CD8-positive, alpha-beta memory T cell (primary cell): ENCODE results near the gene SFRP5. TPM values are rescaled to one million over a fixed set of nuclear protein-coding genes. Genes with fewer than 3 reads are reported as not detected.

ENCODE experiments used
- CTCF ChIA-PET: fragments of 350-600 bp; sonication (Branson Sonifier 250); formaldehyde crosslinking; loops from one replicate; lab custom pipeline; 2021; ENCODE audit warnings: antibody characterized with exemption; lab: Charles Lee
- POLR2A ChIA-PET: fragments of 350-600 bp; sonication (Branson Sonifier 250); formaldehyde crosslinking; loops from one replicate; lab custom pipeline; 2021; ENCODE audit warnings: antibody characterized with exemption; lab: Charles Lee
- DNase-seq, 5 donors: peaks; one replicate each; pipeline versions ENCODE4 v3.0.0 to v3.0.0-alpha.2; 2020 to 2022; ENCODE audit warnings: mixed read lengths in 1 of 5
- H3K27ac ChIP-seq: one replicate; pipeline ENCODE4 v1.7.0; 2013; ENCODE audit warnings: low read depth, mild to moderate bottlenecking, low read length, moderate library complexity
- H3K27me3 ChIP-seq: 2 replicates; pipeline ENCODE4 v1.7.0; 2013; ENCODE audit warnings: low read length, mild to moderate bottlenecking; ENCODE audit not compliant: insufficient read depth, poor library complexity, severe bottlenecking
- H3K36me3 ChIP-seq: 2 replicates; pipeline ENCODE4 v1.7.0; 2013; ENCODE audit warnings: mild to moderate bottlenecking, low read length, moderate library complexity; ENCODE audit not compliant: insufficient read depth
- H3K4me1 ChIP-seq: 2 replicates; pipeline ENCODE4 v1.7.0; 2013; ENCODE audit warnings: mild to moderate bottlenecking, low read length, moderate library complexity; ENCODE audit not compliant: insufficient read depth
- H3K4me3 ChIP-seq: 2 replicates; pipeline ENCODE4 v1.7.0; 2013; ENCODE audit warnings: mild to moderate bottlenecking, low read length
- H3K9me3 ChIP-seq: 2 replicates; pipeline ENCODE4 v1.7.0; 2013; ENCODE audit warnings: mild to moderate bottlenecking, low read length
- H3K27ac Mint-ChIP-seq, 8 donors: one replicate each; pipeline ENCODE4 v1.8.0; 2020 to 2021; ENCODE audit warnings: mixed read lengths in 8 of 8, mild to moderate bottlenecking in 6 of 8, inconsistent platforms in 3 of 8, moderate library complexity in 3 of 8
- H3K27me3 Mint-ChIP-seq, 2 donors: one replicate each; pipeline ENCODE4 v1.8.0; 2020 to 2021; ENCODE audit warnings: mixed read lengths in 2 of 2, mild to moderate bottlenecking in 1 of 2, moderate library complexity in 1 of 2
- H3K36me3 Mint-ChIP-seq, 3 donors: one replicate each; pipeline ENCODE4 v1.8.0; 2020 to 2021; ENCODE audit warnings: mixed read lengths in 3 of 3, inconsistent platforms in 1 of 3, mild to moderate bottlenecking in 1 of 3
- H3K4me1 Mint-ChIP-seq, 3 donors: one replicate each; pipeline ENCODE4 v1.8.0; 2020 to 2021; ENCODE audit warnings: mixed read lengths in 3 of 3, inconsistent platforms in 1 of 3, mild to moderate bottlenecking in 1 of 3
- H3K4me3 Mint-ChIP-seq, 7 donors: one replicate each; pipeline ENCODE4 v1.8.0; 2020 to 2021; ENCODE audit warnings: mixed read lengths in 7 of 7, mild to moderate bottlenecking in 6 of 7, moderate library complexity in 4 of 7, inconsistent platforms in 2 of 7
- H3K9me3 Mint-ChIP-seq, 5 donors: one replicate each; pipeline ENCODE4 v1.8.0; 2020 to 2022; ENCODE audit warnings: mixed read lengths in 5 of 5, mild to moderate bottlenecking in 3 of 5, moderate library complexity in 2 of 5, inconsistent platforms in 1 of 5
- polyA plus RNA-seq: library from polyadenylated mRNA; unstranded; fragments of 300-500 nt; fragmentation: Illumina TruSeq; gene quantifications from one replicate; pipeline ENCODE4 v1.2.3, GENCODE V29; 2021
- total RNA-seq, 2 experiments: library from RNA; stranded (reverse); gene quantifications; one replicate each; pipeline ENCODE4 v1.2.3, GENCODE V29; 2021

Gene SFRP5
- total and polyA plus RNA-seq, 3 experiments from 2014 or later: 0.54 TPM; not detected in 2

DNA sequence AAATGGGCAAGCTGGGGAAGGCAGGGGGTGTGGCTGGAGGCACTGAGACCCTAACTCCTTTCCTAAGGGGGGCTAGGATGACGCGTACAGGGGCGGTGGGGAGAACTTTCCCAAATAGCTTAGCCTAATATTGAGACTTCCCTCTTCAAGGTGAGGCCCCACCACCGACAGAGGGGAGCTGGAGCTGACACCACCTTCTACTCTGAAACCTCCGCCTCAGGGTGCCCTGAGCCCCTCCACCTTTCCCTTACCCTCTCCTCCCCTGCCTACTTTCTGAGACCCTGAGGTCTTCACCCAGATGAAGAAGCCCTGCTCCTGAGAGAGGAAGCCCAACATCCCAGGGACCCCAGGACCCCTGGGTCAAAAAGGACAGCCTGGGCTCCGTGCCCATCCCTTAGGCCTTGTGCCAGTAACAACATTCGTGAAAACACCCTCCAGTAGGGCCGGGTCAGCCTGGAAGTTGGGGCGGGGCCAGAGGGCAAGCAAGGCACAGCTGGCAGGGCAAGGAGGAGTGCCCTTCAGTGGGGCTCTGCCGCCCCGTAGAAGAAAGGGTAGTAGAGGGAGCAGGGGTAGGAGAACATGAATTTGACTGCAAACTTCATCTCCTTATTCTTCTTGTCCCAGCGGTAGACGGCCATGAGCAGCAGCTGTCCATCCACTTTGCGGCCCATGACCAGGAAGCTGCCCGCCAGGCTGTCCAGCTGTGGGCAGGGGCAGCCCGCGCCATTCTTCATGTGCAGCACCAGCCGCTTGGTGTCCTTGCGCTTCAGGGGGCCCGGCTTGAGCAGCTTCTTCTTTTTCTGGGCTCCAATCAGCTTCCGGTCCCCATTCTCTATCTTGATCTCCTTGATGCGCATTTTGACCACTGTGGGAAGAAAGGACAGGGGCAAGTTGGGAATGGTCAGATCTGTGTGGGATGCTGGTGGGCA lies 4.5 kb downstream of the SFRP5 start:
- no peaks in the 10 kb centered on the region for H3K4me1 ChIP-seq

GRCh38 chr10:97766106-97766810 lies 5.5 kb downstream of the SFRP5 start:
- DNase-seq: peak in 1 of 5 donors; percentile 16
- Histone ChIP-seq H3K27ac (no peak overlapping the region), H3K27me3 (peaks cover 9% of the 10 kb centered on the region), H3K9me3 (no peaks in the 10 kb centered on the region), H3K36me3 (no peaks in the 10 kb centered on the region), H3K4me3 (no peak overlapping the region), H3K4me1 (no peaks in the 10 kb centered on the region)
- peaks cover 4 to 16% (median 8%) of the 10 kb centered on the region in 3 donors for H3K4me1 Mint-ChIP-seq
- H3K4me3 Mint-ChIP-seq: no peak overlapping the region
- H3K27me3 Mint-ChIP-seq: peaks cover 27 to 31% of the 10 kb centered on the region in 2 donors
- CTCF ChIA-PET: interaction anchor here (1.3 kb wide), 1 partner anchor 26 kb away, joined by 5 read pairs; no protein-coding TSS in a partner anchor
- no peak overlapping the region for H3K27ac Mint-ChIP-seq
- POLR2A ChIA-PET: no interaction called here
- peaks cover 0 to 18% (median 6%) of the 10 kb centered on the region in 3 donors for H3K36me3 Mint-ChIP-seq
- no peaks in the 10 kb centered on the region for H3K9me3 Mint-ChIP-seq

More for the DNA sequence above, 4.5 kb downstream of the SFRP5 start:
- peak in 1 of 5 donors; percentile 9 for DNase-seq
- no peaks in the 10 kb centered on the region for H3K36me3 ChIP-seq
- ChIA-PET POLR2A (no interaction called here), CTCF (interaction anchor here (0.9 kb wide), 1 partner anchor 102 kb away, joined by 3 read pairs; no protein-coding TSS in a partner anchor)
- no peak overlapping the region for H3K27ac ChIP-seq
- peaks cover 0 to 2% (median 0%) of the 10 kb centered on the region in 5 donors for H3K9me3 Mint-ChIP-seq
- H3K4me1 Mint-ChIP-seq: peaks cover 6 to 22% (median 12%) of the 10 kb centered on the region in 3 donors
- H3K36me3 Mint-ChIP-seq: peaks cover 0 to 9% (median 4%) of the 10 kb centered on the region in 3 donors
- H3K4me3 Mint-ChIP-seq: no peak overlapping the region
- H3K27me3 ChIP-seq: peaks cover 11% of the 10 kb centered on the region
- H3K27me3 Mint-ChIP-seq: peaks cover 32 to 37% of the 10 kb centered on the region in 2 donors
- H3K27ac Mint-ChIP-seq: peak overlapping the region in 1 of 8 donors; percentile 8
- H3K9me3 ChIP-seq: no peaks in the 10 kb centered on the region
- no peak overlapping the region for H3K4me3 ChIP-seq

DNA sequence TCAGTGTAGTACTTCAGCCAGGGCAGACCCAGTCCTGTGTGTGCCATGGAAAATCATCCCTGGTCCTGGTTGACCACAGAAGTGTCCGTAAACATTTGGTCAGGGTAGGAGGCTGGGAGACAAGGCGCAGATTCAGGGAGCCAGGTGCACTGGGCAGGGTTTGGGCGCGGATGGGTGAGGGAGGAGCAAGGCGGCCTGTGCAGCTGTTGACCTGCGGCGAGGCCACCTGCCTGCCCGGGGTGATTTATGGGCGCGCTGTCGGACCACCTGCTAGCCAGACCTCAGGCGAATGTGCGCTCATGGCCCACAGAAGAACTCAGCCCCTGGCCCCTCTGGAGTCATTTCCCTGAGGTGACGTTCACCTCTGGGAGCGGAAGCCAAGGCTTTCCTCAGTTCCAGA lies 6.6 kb downstream of the SFRP5 start:
- POLR2A ChIA-PET: no interaction called here
- no peak overlapping the region for H3K27ac ChIP-seq
- H3K27ac Mint-ChIP-seq: no peak overlapping the region

GRCh38 chr10:97764519-97764931 lies 7.3 kb downstream of the SFRP5 start:
- H3K4me3 ChIP-seq: no peak overlapping the region
- Mint-ChIP-seq H3K27me3 (peaks cover 13 to 14% of the 10 kb centered on the region in 2 donors), H3K27ac (peak overlapping the region in 1 of 8 donors; percentile 87), H3K4me3 (no peak overlapping the region), H3K36me3 (peaks cover 0 to 35% (median 8%) of the 10 kb centered on the region in 3 donors), H3K4me1 (peaks cover 0 to 3% (median 2%) of the 10 kb centered on the region in 3 donors), H3K9me3 (no peaks in the 10 kb centered on the region)
- ChIA-PET POLR2A (no interaction called here), CTCF (interaction anchor here (0.6 to 0.7 kb wide), 2 partner anchors 16 to 35 kb away, joined by 3 read pairs; no protein-coding TSS in a partner anchor)
- H3K27me3 ChIP-seq: no peaks in the 10 kb centered on the region
- no peaks in the 10 kb centered on the region for H3K9me3 ChIP-seq
- H3K4me1 ChIP-seq: no peaks in the 10 kb centered on the region
- no peak for DNase-seq
- H3K27ac ChIP-seq: no peak overlapping the region
- H3K36me3 ChIP-seq: peaks cover 6% of the 10 kb centered on the region

More for the DNA sequence above, 6.6 kb downstream of the SFRP5 start:
- Mint-ChIP-seq H3K4me3 (no peak overlapping the region), H3K4me1 (peaks cover 2 to 5% (median 3%) of the 10 kb centered on the region in 3 donors), H3K9me3 (no peaks in the 10 kb centered on the region), H3K36me3 (peaks cover 0 to 29% (median 8%) of the 10 kb centered on the region in 3 donors), H3K27me3 (peaks cover 19 to 21% of the 10 kb centered on the region in 2 donors)
- H3K4me1 ChIP-seq: no peaks in the 10 kb centered on the region
- no peak for DNase-seq
- H3K4me3 ChIP-seq: no peak overlapping the region
- H3K9me3 ChIP-seq: no peaks in the 10 kb centered on the region
- no peaks in the 10 kb centered on the region for H3K36me3 ChIP-seq
- peaks cover under 1% of the 10 kb centered on the region for H3K27me3 ChIP-seq
- CTCF ChIA-PET: interaction anchor here (1.3 kb wide), 1 partner anchor 27 kb away, joined by 5 read pairs; no protein-coding TSS in a partner anchor

GRCh38 chr10:97763947-97764346 lies 7.9 kb downstream of the SFRP5 start:
- no peaks in the 10 kb centered on the region for H3K4me1 Mint-ChIP-seq
- POLR2A ChIA-PET: interaction anchor here (0.7 kb wide), 2 partner anchors 29 to 306 kb away, joined by 5 to 7 read pairs; no protein-coding TSS in a partner anchor
- H3K27me3 Mint-ChIP-seq: peaks cover 9 to 10% of the 10 kb centered on the region in 2 donors
- no peak for DNase-seq
- Histone ChIP-seq H3K4me1 (no peaks in the 10 kb centered on the region), H3K4me3 (no peak overlapping the region), H3K27ac (no peak overlapping the region), H3K9me3 (no peaks in the 10 kb centered on the region), H3K27me3 (no peaks in the 10 kb centered on the region), H3K36me3 (peaks cover 10% of the 10 kb centered on the region)
- H3K9me3 Mint-ChIP-seq: no peaks in the 10 kb centered on the region
- peaks cover 0 to 41% (median 10%) of the 10 kb centered on the region in 3 donors for H3K36me3 Mint-ChIP-seq
- CTCF ChIA-PET: interaction anchor here (0.6 to 0.7 kb wide), 3 partner anchors 15 to 76 kb away, joined by 3 read pairs; no protein-coding TSS in a partner anchor
- no peak overlapping the region for H3K4me3 Mint-ChIP-seq
- no peak overlapping the region for H3K27ac Mint-ChIP-seq

DNA sequence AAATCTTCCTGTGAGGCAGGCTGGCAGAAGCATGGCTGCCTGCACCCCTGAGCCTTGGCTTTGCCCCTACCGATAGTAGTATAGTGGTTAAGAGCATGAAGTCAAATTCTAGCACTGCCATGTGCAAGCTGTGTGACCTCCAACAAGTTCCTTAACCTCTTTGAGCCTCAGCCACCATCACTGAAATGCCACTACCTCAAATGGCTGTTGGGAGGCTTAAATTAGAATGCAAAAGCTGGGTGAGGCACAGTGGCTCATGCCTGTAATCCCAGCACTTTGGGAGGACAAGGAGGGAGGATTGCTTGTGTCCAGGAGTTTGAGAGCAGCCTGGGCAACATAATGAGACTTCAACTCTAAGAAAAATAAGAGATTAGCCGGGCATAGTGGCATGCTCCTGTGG lies 8.4 kb downstream of the SFRP5 start:
- Mint-ChIP-seq H3K36me3 (peaks cover 0 to 45% (median 10%) of the 10 kb centered on the region in 3 donors), H3K27me3 (peaks cover 4 to 7% of the 10 kb centered on the region in 2 donors), H3K4me1 (no peaks in the 10 kb centered on the region), H3K4me3 (no peak overlapping the region), H3K27ac (no peak overlapping the region), H3K9me3 (no peaks in the 10 kb centered on the region)
- CTCF ChIA-PET: interaction anchor here (0.6 kb wide), 1 partner anchor 76 kb away, joined by 3 read pairs; no protein-coding TSS in a partner anchor
- Histone ChIP-seq H3K4me1 (no peaks in the 10 kb centered on the region), H3K36me3 (peaks cover 10% of the 10 kb centered on the region), H3K27me3 (no peaks in the 10 kb centered on the region), H3K4me3 (no peak overlapping the region), H3K9me3 (no peaks in the 10 kb centered on the region), H3K27ac (no peak overlapping the region)
- DNase-seq: no peak
- POLR2A ChIA-PET: interaction anchor here (0.7 to 1.0 kb wide), 3 partner anchors 18 to 306 kb away, joined by 4 to 7 read pairs (median 5); no protein-coding TSS in a partner anchor

- Histone ChIP-seq H3K9me3 (no peaks in the 10 kb centered on the region), H3K4me3 (no peak overlapping the region), H3K4me1 (no peaks in the 10 kb centered on the region), H3K36me3 (peaks cover 10% of the 10 kb centered on the region), H3K27ac (no peak overlapping the region), H3K27me3 (no peaks in the 10 kb centered on the region)
- no peak overlapping the region for H3K4me3 Mint-ChIP-seq
- peaks cover 0 to 47% (median 10%) of the 10 kb centered on the region in 3 donors for H3K36me3 Mint-ChIP-seq
- ChIA-PET POLR2A (interaction anchor here (1.0 kb wide), 1 partner anchor 18 kb away, joined by 4 read pairs; no protein-coding TSS in a partner anchor), CTCF (interaction anchor here (0.9 to 1.4 kb wide), 4 partner anchors 9 to 107 kb away, joined by 4 to 5 read pairs (median 4); no protein-coding TSS in a partner anchor)
- H3K27me3 Mint-ChIP-seq: peaks cover 1 to 2% of the 10 kb centered on the region in 2 donors
- H3K27ac Mint-ChIP-seq: no peak overlapping the region
- H3K4me1 Mint-ChIP-seq: no peaks in the 10 kb centered on the region
- no peak for DNase-seq
- H3K9me3 Mint-ChIP-seq: no peaks in the 10 kb centered on the region
Measured at GRCh38 chr10:97762816-97763215, 9.0 kb downstream of the SFRP5 start.
